Smooth muscle cell (in vitro differentiated cells): ENCODE measurements around the gene CCNG1. TPM values are rescaled to one million over a fixed set of nuclear protein-coding genes. Genes with fewer than 3 reads are reported as not detected.

Experiments used
- DNase-seq: peaks from one replicate; lab custom pipeline; 2025; ENCODE audit not compliant: unreplicated experiment; lab: John Stamatoyannopoulos, UW
- H2AFZ ChIP-seq: fragments of 200-600 bp; sonication (generic); 2 replicates; pipeline ENCODE4 v1.6.0; 2016; ENCODE audit warnings: antibody characterized with exemption, low read depth, mild to moderate bottlenecking
- H3F3A ChIP-seq: fragments of 200-600 bp; sonication (generic); 2 replicates; pipeline ENCODE4 v1.6.0; 2017; ENCODE audit warnings: antibody characterized with exemption, low read depth
- H3K27ac ChIP-seq: fragments of 200-600 bp; sonication (generic); 2 replicates; pipeline ENCODE4 v1.5.1; 2016; ENCODE audit warnings: low read depth, mild to moderate bottlenecking
- H3K27me3 ChIP-seq: fragments of 200-600 bp; sonication (generic); 2 replicates; pipeline ENCODE4 v1.6.1; 2016; ENCODE audit warnings: low read depth, mild to moderate bottlenecking
- H3K36me3 ChIP-seq: fragments of 200-600 bp; sonication (generic); 2 replicates; pipeline ENCODE4 v1.5.1; 2016; ENCODE audit warnings: low read depth
- H3K4me1 ChIP-seq: fragments of 200-600 bp; sonication (generic); 2 replicates; pipeline ENCODE4 v1.5.1; 2016; ENCODE audit warnings: low read depth
- H3K4me2 ChIP-seq: fragments of 200-600 bp; sonication (generic); 2 replicates; pipeline ENCODE4 v1.6.0; 2016; ENCODE audit warnings: mild to moderate bottlenecking
- H3K4me3 ChIP-seq: fragments of 200-600 bp; sonication (generic); 2 replicates; pipeline ENCODE4 v1.5.1; 2016; ENCODE audit warnings: mild to moderate bottlenecking
- H3K79me2 ChIP-seq: fragments of 200-600 bp; sonication (generic); 2 replicates; pipeline ENCODE4 v1.6.0; 2016; ENCODE audit warnings: low read depth, mild to moderate bottlenecking
- H3K9ac ChIP-seq: fragments of 200-600 bp; sonication (generic); 2 replicates; pipeline ENCODE4 v1.6.0; 2016; ENCODE audit warnings: low read depth
- H3K9me3 ChIP-seq: fragments of 200-600 bp; sonication (generic); replicated peaks from 2 replicates; pipeline ENCODE4 v1.5.1; 2016; ENCODE audit warnings: low read depth
- H4K20me1 ChIP-seq: fragments of 200-600 bp; sonication (generic); 2 replicates; pipeline ENCODE4 v1.6.0; 2016; ENCODE audit warnings: low read depth
- WGBS: methylation state at CpG from one replicate; pipeline ENCODE4 v1.1.7; 2016; ENCODE audit warnings: low lambda C conversion rate; 5-methylcytosine and 5-hydroxymethylcytosine counted together
- polyA plus RNA-seq: library from polyadenylated mRNA; unstranded; fragments of >200 nt; fragmentation: Nextera tagmentation; extraction: Ambion mirVana; gene quantifications from 2 replicates; pipeline ENCODE4 v1.2.1, GENCODE V29; 2016
- total RNA-seq: library from RNA; depleted of rRNA; stranded (reverse); fragments of >200 nt; gene quantifications from 2 replicates; pipeline ENCODE4 v1.2.3, GENCODE V29; 2014
- TF ChIP-seq, protein P1 (sequence below): fragments of 200-600 bp; sonication (generic); IDR thresholded peaks from 2 replicates; pipeline ENCODE4 v1.5.1; 2017; ENCODE audit warnings: borderline replicate concordance, mild to moderate bottlenecking, antibody characterized with exemption; ENCODE audit not compliant: insufficient read depth, poor library complexity, severe bottlenecking

CCNG1 gene
- total and polyA plus RNA-seq, 2 experiments from 2014 or later: 114 to 247 TPM

DNA sequence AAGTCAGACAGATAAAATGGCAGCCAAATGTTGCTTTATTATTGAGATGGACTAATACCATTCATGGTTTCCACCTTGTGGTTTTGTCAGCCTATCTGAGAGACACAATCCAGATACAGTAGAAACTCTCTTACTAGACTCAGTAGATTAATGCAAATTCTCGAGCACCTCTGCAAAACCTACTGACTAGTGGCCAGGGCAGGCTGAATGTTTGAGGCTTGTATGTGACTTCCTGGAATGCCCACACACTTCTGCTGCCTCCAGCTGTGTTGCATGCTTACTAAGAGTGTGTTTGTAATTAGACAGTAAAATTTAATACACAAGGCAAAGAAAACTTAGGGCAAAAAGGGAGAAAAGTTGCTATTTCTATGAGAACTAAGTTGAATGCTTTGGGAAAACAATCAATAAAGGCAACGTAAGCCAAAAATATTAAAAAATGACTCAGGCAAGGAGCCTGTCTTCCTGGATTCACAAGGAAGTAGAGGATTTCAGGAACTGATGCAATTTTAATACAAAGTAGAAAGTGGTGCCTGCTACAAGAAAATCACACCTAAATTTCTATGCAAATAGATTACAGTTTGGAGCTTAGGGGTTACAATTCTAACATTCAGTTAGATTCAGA lies 30.2 kb upstream of the CCNG1 start:
- Histone ChIP-seq H4K20me1 (no peaks in the 10 kb centered on the region), H3K27me3 (no peaks in the 10 kb centered on the region), H3K4me3 (no peak overlapping the region), H3F3A (peaks cover 17% of the 10 kb centered on the region), H3K79me2 (no peaks in the 10 kb centered on the region), H3K4me2 (peak overlapping the region; percentile 57), H3K4me1 (peaks cover 6% of the 10 kb centered on the region), H3K27ac (peak overlapping the region; percentile 50), H2AFZ (no peak overlapping the region), H3K9ac (no peak overlapping the region), H3K9me3 (no peaks in the 10 kb centered on the region), H3K36me3 (no peaks in the 10 kb centered on the region)
- DNase-seq: no peak
- TF ChIP-seq, protein P1, sequence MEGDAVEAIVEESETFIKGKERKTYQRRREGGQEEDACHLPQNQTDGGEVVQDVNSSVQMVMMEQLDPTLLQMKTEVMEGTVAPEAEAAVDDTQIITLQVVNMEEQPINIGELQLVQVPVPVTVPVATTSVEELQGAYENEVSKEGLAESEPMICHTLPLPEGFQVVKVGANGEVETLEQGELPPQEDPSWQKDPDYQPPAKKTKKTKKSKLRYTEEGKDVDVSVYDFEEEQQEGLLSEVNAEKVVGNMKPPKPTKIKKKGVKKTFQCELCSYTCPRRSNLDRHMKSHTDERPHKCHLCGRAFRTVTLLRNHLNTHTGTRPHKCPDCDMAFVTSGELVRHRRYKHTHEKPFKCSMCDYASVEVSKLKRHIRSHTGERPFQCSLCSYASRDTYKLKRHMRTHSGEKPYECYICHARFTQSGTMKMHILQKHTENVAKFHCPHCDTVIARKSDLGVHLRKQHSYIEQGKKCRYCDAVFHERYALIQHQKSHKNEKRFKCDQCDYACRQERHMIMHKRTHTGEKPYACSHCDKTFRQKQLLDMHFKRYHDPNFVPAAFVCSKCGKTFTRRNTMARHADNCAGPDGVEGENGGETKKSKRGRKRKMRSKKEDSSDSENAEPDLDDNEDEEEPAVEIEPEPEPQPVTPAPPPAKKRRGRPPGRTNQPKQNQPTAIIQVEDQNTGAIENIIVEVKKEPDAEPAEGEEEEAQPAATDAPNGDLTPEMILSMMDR: no peak
- WGBS: 21% methylated on average over 2 of the region's 2 CpGs

DNA sequence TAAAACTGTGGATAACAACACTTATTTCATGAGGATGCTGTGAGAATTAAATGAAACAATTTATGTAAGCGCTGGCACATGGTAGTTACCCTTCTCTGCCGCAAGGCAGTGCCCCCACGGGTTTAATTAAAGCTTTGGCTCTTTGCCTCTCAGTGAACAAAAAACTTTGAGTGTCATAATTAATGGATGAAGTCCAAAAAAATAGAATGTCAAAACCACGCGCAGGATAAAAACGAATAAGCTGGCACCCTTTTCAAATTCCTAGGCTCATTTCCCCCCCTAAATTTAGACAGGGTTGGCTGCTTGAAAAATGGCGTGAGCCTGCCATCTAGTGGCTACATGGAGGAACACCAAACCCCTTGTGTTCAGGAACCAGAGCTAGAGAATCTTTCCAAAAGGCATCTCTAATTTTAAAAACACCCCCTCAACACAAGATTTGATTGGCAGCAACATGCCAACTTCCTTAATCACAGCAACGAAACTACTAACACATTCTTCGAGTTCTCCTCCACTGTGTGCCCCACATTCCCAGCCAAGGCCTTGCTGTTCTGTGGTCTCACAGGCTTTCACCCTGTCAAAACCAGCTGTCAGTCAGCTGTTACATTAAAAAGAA lies 29.0 kb upstream of the CCNG1 start:
- DNase-seq: peak; percentile 9
- H3K4me2 ChIP-seq: peak overlapping the region; percentile 57
- H3K36me3 ChIP-seq: no peaks in the 10 kb centered on the region
- TF ChIP-seq, protein P1: peak; percentile 89
- H4K20me1 ChIP-seq: no peaks in the 10 kb centered on the region
- no peak overlapping the region for H2AFZ ChIP-seq
- H3K9ac ChIP-seq: no peak overlapping the region
- peaks cover 17% of the 10 kb centered on the region for H3F3A ChIP-seq
- H3K79me2 ChIP-seq: no peaks in the 10 kb centered on the region
- H3K27ac ChIP-seq: peak overlapping the region; percentile 50
- WGBS: 23% methylated on average over 9 of the region's 9 CpGs
- H3K4me3 ChIP-seq: no peak overlapping the region
- H3K4me1 ChIP-seq: peaks cover 6% of the 10 kb centered on the region
- no peaks in the 10 kb centered on the region for H3K27me3 ChIP-seq
- no peaks in the 10 kb centered on the region for H3K9me3 ChIP-seq

DNA sequence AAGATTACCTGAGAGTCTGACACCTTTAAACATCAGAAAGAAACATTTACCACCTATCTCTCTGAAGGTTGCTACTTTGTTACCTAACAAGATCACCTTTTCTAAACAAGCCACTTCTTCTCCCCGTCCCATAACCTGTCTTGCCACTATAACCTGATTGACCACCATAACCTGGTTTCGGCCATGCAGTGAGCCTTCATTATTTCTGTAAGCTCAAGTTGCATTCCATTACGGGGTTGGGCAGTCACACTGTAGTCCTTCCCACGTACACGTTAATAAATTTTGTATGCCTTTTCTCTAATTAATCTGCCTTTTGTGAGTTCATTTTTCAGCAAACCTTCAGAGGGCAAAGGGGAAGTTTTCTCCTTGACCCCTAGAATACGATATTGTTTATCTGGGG lies 28.0 kb upstream of the CCNG1 start:
- WGBS: 83% methylated on average over 6 of the region's 6 CpGs
- DNase-seq: no peak

More for the DNA sequence above, 28.0 kb upstream of the CCNG1 start:
- no peak overlapping the region for H3K9ac ChIP-seq
- TF ChIP-seq, protein P1: no peak
- H3K27me3 ChIP-seq: no peaks in the 10 kb centered on the region
- H3K79me2 ChIP-seq: no peaks in the 10 kb centered on the region
- no peak overlapping the region for H2AFZ ChIP-seq
- H3F3A ChIP-seq: peaks cover 17% of the 10 kb centered on the region
- H3K9me3 ChIP-seq: no peaks in the 10 kb centered on the region
- H4K20me1 ChIP-seq: no peaks in the 10 kb centered on the region
- H3K4me3 ChIP-seq: no peak overlapping the region
- no peaks in the 10 kb centered on the region for H3K36me3 ChIP-seq
- peaks cover 6% of the 10 kb centered on the region for H3K4me1 ChIP-seq
- no peak overlapping the region for H3K4me2 ChIP-seq
- H3K27ac ChIP-seq: no peak overlapping the region
